Neural progenitor cell (in vitro differentiated cells): Measurements from ENCODE around the gene FCN3.

Experiments
- CTCF ChIP-seq: fragments of 200-600 bp; sonication (generic); IDR thresholded peaks from 2 replicates; pipeline ENCODE4 v1.5.1; 2017; ENCODE audit warnings: antibody characterized with exemption, mild to moderate bottlenecking
- EZH2 ChIP-seq: fragments of 200-600 bp; sonication (generic); IDR thresholded peaks from 2 replicates; pipeline ENCODE4 v1.6.1; 2017; ENCODE audit warnings: antibody characterized with exemption, mild to moderate bottlenecking, moderate library complexity
- EZH2phosphoT487 ChIP-seq: fragments of 200-600 bp; sonication (generic); IDR thresholded peaks from 2 replicates; pipeline ENCODE4 v1.6.1; 2017; ENCODE audit warnings: antibody characterized with exemption

- TF ChIP-seq CTCF, result no peak
- no peak for TF ChIP-seq EZH2
- TF ChIP-seq EZH2phosphoT487, result no peak
These were observed 22.5 kb upstream of the FCN3 start for GRCh38 chr1:27397110-27397509.
